Endodermal cell (in vitro differentiated cells): Measurements from ENCODE around the gene KCNK13. TPM values are rescaled to one million over a fixed set of nuclear protein-coding genes. Genes with fewer than 3 reads are reported as not detected.

Source experiments
- DNase-seq: peaks from one replicate; pipeline ENCODE4 v3.0.0-alpha.2; 2017
- H3K27ac ChIP-seq: 2 replicates; pipeline ENCODE4 v1.5.1; 2013; ENCODE audit warnings: mild to moderate bottlenecking, low read depth, low read length, moderate library complexity
- H3K27me3 ChIP-seq: 2 replicates; pipeline ENCODE4 v1.6.1; 2013; ENCODE audit warnings: mild to moderate bottlenecking, low read length, moderate library complexity; ENCODE audit not compliant: insufficient read depth, control insufficient read depth, poor library complexity, severe bottlenecking
- H3K36me3 ChIP-seq: 2 replicates; pipeline ENCODE4 v1.7.0; 2013; ENCODE audit warnings: mild to moderate bottlenecking, low read length, moderate library complexity; ENCODE audit not compliant: control insufficient read depth, insufficient read depth
- H3K4me1 ChIP-seq: one replicate; pipeline ENCODE4 v1.7.0; 2013; ENCODE audit warnings: low read length; ENCODE audit not compliant: control insufficient read depth, insufficient read depth
- H3K4me3 ChIP-seq: 2 replicates; pipeline ENCODE4 v1.5.1; 2013; ENCODE audit warnings: mild to moderate bottlenecking, low read length, moderate library complexity
- H3K9ac ChIP-seq: 2 replicates; pipeline ENCODE4 v1.6.1; 2013; ENCODE audit warnings: mild to moderate bottlenecking, low read length, moderate library complexity; ENCODE audit not compliant: poor library complexity, severe bottlenecking; ENCODE audit errors: extremely low read depth
- H3K9me3 ChIP-seq: 2 replicates; pipeline ENCODE4 v1.6.1; 2013; ENCODE audit warnings: mild to moderate bottlenecking, low read length, moderate library complexity; ENCODE audit not compliant: control insufficient read depth
- H3K27ac Mint-ChIP-seq: 2 replicates; pipeline ENCODE4 v1.8.0; 2020; ENCODE audit warnings: mixed read lengths
- H3K27me3 Mint-ChIP-seq: 2 replicates; pipeline ENCODE4 v1.8.0; 2021; ENCODE audit warnings: mild to moderate bottlenecking, mixed read lengths; ENCODE audit not compliant: insufficient read depth
- H3K36me3 Mint-ChIP-seq: 2 replicates; pipeline ENCODE4 v1.8.0; 2020; ENCODE audit warnings: low read depth, mixed read lengths
- H3K4me1 Mint-ChIP-seq: 2 replicates; pipeline ENCODE4 v1.8.0; 2020; ENCODE audit warnings: mixed read lengths
- H3K4me3 Mint-ChIP-seq: 2 replicates; pipeline ENCODE4 v1.8.0; 2020; ENCODE audit warnings: mild to moderate bottlenecking, moderate library complexity, mixed read lengths
- H3K9me3 Mint-ChIP-seq: 2 replicates; pipeline ENCODE4 v1.8.0; 2020; ENCODE audit warnings: mild to moderate bottlenecking, mixed read lengths
- WGBS, 2 experiments: methylation state at CpG; one replicate each; pipeline versions ENCODE4 v1.1.5 to v1.1.7; 2013; ENCODE audit warnings: missing lambda C conversion rate in 2 of 2, mixed read lengths in 1 of 2; ENCODE audit not compliant: insufficient coverage in 1 of 2, insufficient read length in 1 of 2; 5-methylcytosine and 5-hydroxymethylcytosine counted together
- total RNA-seq, 2 donors: library from RNA; stranded (reverse); fragmentation: NEBNext Ultra II Directional in 1 of 2; extraction: Animal tissue kit (Norgen Biotek cat#: 25700) in 1 of 2; gene quantifications; 2 replicates in 1 of 2; 3 replicates in 1 of 2; pipeline ENCODE4 v1.2.1, GENCODE V29; 2021
- TF ChIP-seq, protein P1 (sequence below): fragments of 200-600 bp; sonication (generic); conservative IDR thresholded peaks from 2 replicates; pipeline ENCODE4 v1.5.0; 2021; ENCODE audit warnings: antibody characterized with exemption, mild to moderate bottlenecking

The KCNK13 gene
- total RNA-seq, 2 donors from 2014 or later: 0.58 to 1.3 TPM

DNA sequence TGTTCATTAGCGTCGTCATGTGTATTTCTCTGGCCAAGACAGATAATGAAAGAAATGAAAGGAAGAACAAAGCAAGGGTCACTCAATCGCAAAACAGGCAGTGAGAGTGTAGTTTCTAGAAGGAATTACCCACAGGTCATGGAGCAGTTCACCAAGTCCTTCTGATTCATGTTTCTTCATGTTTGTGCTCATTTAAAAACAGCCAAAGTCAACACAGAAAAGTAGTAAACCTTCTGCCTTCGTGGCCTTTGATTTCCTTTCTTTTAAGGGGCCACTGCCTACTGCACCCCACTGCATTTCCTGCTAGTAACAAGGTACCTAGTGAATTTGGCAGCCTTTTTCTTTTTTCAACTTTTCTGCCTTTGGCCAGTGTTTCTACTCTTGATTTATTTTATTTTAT, 75.1 kb downstream of the KCNK13 start:
- Mint-ChIP-seq H3K4me3 (no peak overlapping the region), H3K9me3 (peaks cover 4% of the 10 kb centered on the region), H3K4me1 (peaks cover 11% of the 10 kb centered on the region), H3K36me3 (no peaks in the 10 kb centered on the region), H3K27ac (no peak overlapping the region), H3K27me3 (peaks cover 6% of the 10 kb centered on the region)
- Histone ChIP-seq H3K4me1 (no peaks in the 10 kb centered on the region), H3K36me3 (no peaks in the 10 kb centered on the region), H3K9ac (no peak overlapping the region), H3K4me3 (no peak overlapping the region), H3K27me3 (no peaks in the 10 kb centered on the region), H3K9me3 (no peaks in the 10 kb centered on the region), H3K27ac (no peak overlapping the region)
- DNase-seq: no peak
- WGBS, 2 experiments: 92 to 98% methylated on average over 4 of the region's 4 CpGs
- TF ChIP-seq, protein P1, sequence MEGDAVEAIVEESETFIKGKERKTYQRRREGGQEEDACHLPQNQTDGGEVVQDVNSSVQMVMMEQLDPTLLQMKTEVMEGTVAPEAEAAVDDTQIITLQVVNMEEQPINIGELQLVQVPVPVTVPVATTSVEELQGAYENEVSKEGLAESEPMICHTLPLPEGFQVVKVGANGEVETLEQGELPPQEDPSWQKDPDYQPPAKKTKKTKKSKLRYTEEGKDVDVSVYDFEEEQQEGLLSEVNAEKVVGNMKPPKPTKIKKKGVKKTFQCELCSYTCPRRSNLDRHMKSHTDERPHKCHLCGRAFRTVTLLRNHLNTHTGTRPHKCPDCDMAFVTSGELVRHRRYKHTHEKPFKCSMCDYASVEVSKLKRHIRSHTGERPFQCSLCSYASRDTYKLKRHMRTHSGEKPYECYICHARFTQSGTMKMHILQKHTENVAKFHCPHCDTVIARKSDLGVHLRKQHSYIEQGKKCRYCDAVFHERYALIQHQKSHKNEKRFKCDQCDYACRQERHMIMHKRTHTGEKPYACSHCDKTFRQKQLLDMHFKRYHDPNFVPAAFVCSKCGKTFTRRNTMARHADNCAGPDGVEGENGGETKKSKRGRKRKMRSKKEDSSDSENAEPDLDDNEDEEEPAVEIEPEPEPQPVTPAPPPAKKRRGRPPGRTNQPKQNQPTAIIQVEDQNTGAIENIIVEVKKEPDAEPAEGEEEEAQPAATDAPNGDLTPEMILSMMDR: no peak

GRCh38 chr14:90137807-90138206, 76.0 kb downstream of the KCNK13 start:
- 89 to 100% methylated on average over 1 to 4 of the region's 4 CpGs for WGBS, 2 experiments
- TF ChIP-seq, protein P1: no peak
- no peaks in the 10 kb centered on the region for H3K27me3 ChIP-seq
- H3K9ac ChIP-seq: no peak overlapping the region
- peaks cover 5% of the 10 kb centered on the region for H3K9me3 Mint-ChIP-seq
- no peaks in the 10 kb centered on the region for H3K36me3 Mint-ChIP-seq
- H3K4me1 ChIP-seq: no peaks in the 10 kb centered on the region
- no peak for DNase-seq
- peaks cover 11% of the 10 kb centered on the region for H3K4me1 Mint-ChIP-seq
- H3K27ac Mint-ChIP-seq: no peak overlapping the region
- no peak overlapping the region for H3K4me3 Mint-ChIP-seq
- no peak overlapping the region for H3K27ac ChIP-seq
- no peaks in the 10 kb centered on the region for H3K36me3 ChIP-seq
- H3K27me3 Mint-ChIP-seq: peaks cover 8% of the 10 kb centered on the region
- H3K4me3 ChIP-seq: no peak overlapping the region
- H3K9me3 ChIP-seq: no peaks in the 10 kb centered on the region

- TF ChIP-seq, protein P1: no peak
- H3K4me1 Mint-ChIP-seq: peaks cover 11% of the 10 kb centered on the region
- WGBS, 2 experiments: 90 to 98% methylated on average over 1 to 4 of the region's 6 CpGs
Measured at GRCh38 chr14:90139199-90139598, 77.4 kb downstream of the KCNK13 start.

More at GRCh38 chr14:90139199-90139598, 77.4 kb downstream of the KCNK13 start:
- peaks cover 8% of the 10 kb centered on the region for H3K27me3 Mint-ChIP-seq
- Histone ChIP-seq H3K27me3 (no peaks in the 10 kb centered on the region), H3K4me1 (no peaks in the 10 kb centered on the region), H3K4me3 (no peak overlapping the region), H3K36me3 (no peaks in the 10 kb centered on the region), H3K9me3 (no peaks in the 10 kb centered on the region), H3K27ac (no peak overlapping the region), H3K9ac (no peak overlapping the region)
- DNase-seq: no peak
- H3K27ac Mint-ChIP-seq: no peak overlapping the region
- H3K36me3 Mint-ChIP-seq: no peaks in the 10 kb centered on the region
- no peak overlapping the region for H3K4me3 Mint-ChIP-seq
- peaks cover 5% of the 10 kb centered on the region for H3K9me3 Mint-ChIP-seq
